Effector memory CD4-positive, alpha-beta T cell (primary cell): ENCODE measurements around the gene RBM26.

Source experiments
- DNase-seq, 3 donors: peaks; one replicate each; pipeline ENCODE4 v3.0.0-alpha.2; 2020
- H3K27ac ChIP-seq: 2 replicates; pipeline ENCODE4 v1.7.0; 2013; ENCODE audit warnings: mild to moderate bottlenecking, low read length, moderate library complexity; ENCODE audit not compliant: insufficient read depth, poor library complexity, severe bottlenecking
- H3K27me3 ChIP-seq: replicated peaks from 2 replicates; pipeline ENCODE4 v1.7.0; 2013; ENCODE audit warnings: mild to moderate bottlenecking, low read length; ENCODE audit not compliant: insufficient read depth, control insufficient read depth, poor library complexity, severe bottlenecking
- H3K36me3 ChIP-seq: 2 replicates; pipeline ENCODE4 v1.7.0; 2013; ENCODE audit warnings: mild to moderate bottlenecking, low read length, moderate library complexity; ENCODE audit not compliant: control insufficient read depth, insufficient read depth
- H3K4me1 ChIP-seq: 2 replicates; pipeline ENCODE4 v1.7.0; 2013; ENCODE audit warnings: low read length, mild to moderate bottlenecking; ENCODE audit not compliant: control insufficient read depth, insufficient read depth, poor library complexity, severe bottlenecking
- H3K4me3 ChIP-seq: 2 replicates; pipeline ENCODE4 v1.7.0; 2013; ENCODE audit warnings: low read length, low read depth, mild to moderate bottlenecking; ENCODE audit not compliant: insufficient read depth, poor library complexity, severe bottlenecking
- H3K9me3 ChIP-seq: 2 replicates; pipeline ENCODE4 v1.7.0; 2013; ENCODE audit warnings: mild to moderate bottlenecking, low read length, moderate library complexity; ENCODE audit not compliant: control insufficient read depth

Gene RBM26

GRCh38 chr13:79392882-79393563 lies 13.0 kb downstream of the RBM26 start:
- DNase-seq, result no peak
- H3K27ac ChIP-seq, result peak overlapping the region; percentile 65
- H3K4me1 ChIP-seq, result peaks cover 21% of the 10 kb centered on the region

DNA sequence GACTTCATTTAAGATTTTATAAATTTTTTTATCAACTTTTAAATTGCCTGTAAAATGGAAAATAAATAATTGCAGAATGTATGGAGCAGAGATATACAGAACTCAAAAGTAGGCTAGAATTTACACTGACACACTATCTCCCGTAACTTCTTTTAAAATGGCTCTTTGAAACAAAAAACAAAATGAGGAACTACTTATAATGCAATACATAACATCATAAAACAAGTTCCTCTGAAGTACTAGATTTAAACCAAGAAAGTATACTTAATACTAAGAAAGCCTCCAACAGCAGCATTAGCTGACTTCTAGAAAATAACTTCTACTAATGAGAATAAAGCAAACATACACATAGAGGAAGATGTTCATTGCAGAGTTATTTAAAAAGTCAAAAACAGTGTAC lies 17.0 kb downstream of the RBM26 start:
- Histone ChIP-seq H3K36me3 (no peaks in the 10 kb centered on the region), H3K27me3 (no peaks in the 10 kb centered on the region), H3K4me3 (no peak overlapping the region), H3K27ac (no peak overlapping the region), H3K4me1 (peaks cover 24% of the 10 kb centered on the region), H3K9me3 (no peaks in the 10 kb centered on the region)
- DNase-seq, result no peak

More at GRCh38 chr13:79392882-79393563, 13.0 kb downstream of the RBM26 start:
- H3K4me3 ChIP-seq, result peak overlapping the region; percentile 43
- no peaks in the 10 kb centered on the region for H3K9me3 ChIP-seq
- H3K36me3 ChIP-seq, result no peaks in the 10 kb centered on the region
- H3K27me3 ChIP-seq, result no peaks in the 10 kb centered on the region

DNA sequence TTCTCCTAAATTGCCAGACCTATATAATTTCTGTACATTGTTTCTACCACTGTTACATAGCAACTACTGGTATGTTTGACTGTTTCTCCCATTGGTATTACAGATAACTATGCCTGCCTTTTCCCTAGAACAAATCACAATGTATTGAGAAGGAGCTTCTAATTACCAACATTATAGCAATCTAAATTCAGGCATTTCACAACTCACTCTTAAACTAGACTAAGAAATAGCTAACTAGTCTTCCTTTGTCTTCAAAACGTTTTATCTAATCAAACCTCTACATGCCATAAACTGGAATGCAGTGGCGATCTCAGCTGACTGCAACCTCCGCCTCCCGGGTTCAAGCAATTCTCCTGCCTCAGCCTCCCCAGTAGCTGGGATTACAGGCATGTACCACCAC lies 18.2 kb downstream of the RBM26 start:
- Histone ChIP-seq H3K4me1 (peaks cover 12% of the 10 kb centered on the region), H3K27me3 (no peaks in the 10 kb centered on the region), H3K4me3 (no peak overlapping the region), H3K9me3 (no peaks in the 10 kb centered on the region), H3K27ac (no peak overlapping the region), H3K36me3 (no peaks in the 10 kb centered on the region)
- no peak for DNase-seq

- no peaks in the 10 kb centered on the region for H3K36me3 ChIP-seq
- H3K4me3 ChIP-seq, result no peak overlapping the region
- H3K27me3 ChIP-seq, result no peaks in the 10 kb centered on the region
- peaks cover 11% of the 10 kb centered on the region for H3K4me1 ChIP-seq
- H3K27ac ChIP-seq, result no peak overlapping the region
- DNase-seq, result no peak
- no peaks in the 10 kb centered on the region for H3K9me3 ChIP-seq
Measured at GRCh38 chr13:79386125-79386826, 19.8 kb downstream of the RBM26 start.

DNA sequence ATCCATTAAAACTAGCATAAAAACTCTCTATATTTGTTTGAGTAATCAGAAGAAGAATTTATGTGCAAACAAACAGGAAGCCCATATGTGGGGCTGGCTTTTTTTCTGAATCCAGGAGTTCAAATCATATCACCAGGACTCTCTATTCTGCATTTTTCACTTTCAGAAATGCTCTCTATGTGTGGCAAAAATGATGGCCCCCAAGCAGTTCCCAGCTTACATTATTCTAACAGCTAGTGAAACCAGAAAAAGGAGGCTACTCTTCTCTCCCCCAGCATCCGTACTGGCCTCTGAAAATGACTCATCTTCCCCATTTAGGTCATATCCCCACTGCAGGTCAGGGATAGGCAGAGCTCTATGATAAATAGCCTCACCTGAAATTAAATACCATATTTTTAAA lies 20.4 kb downstream of the RBM26 start:
- no peak for DNase-seq
- no peaks in the 10 kb centered on the region for H3K36me3 ChIP-seq

DNA sequence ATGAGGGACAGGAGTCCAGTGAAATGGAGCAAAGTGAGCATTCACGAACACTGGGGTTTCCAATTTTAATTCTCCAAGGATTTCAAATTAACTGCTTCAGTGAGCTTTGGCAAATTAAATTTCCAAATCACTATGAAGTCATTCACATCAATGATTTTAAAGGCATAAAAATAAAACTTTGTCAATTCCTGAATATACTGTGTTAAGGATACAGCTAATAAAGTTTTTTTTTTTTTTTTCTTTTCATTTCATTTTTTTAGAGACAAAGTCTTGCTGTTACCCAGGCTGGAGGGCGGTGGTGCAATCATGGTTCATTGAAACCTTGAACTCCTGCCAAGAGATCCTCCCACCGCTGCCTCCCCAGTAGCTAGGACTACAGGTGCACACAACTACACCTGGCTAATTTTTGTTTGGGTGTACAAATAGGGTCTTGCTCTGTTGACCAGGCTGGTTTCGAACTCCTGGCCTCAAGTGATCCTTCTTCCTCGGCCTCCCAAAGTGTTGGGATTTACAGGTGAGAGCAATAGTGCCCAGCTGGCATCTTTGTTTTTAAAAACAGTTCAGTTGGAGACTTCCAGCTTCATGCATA lies 21.9 kb downstream of the RBM26 start:
- no peaks in the 10 kb centered on the region for H3K27me3 ChIP-seq
- H3K4me3 ChIP-seq, result no peak overlapping the region
- no peaks in the 10 kb centered on the region for H3K9me3 ChIP-seq
- no peak overlapping the region for H3K27ac ChIP-seq
- no peaks in the 10 kb centered on the region for H3K36me3 ChIP-seq
- no peak for DNase-seq
- H3K4me1 ChIP-seq, result peaks cover 11% of the 10 kb centered on the region

More for the DNA sequence above, 20.4 kb downstream of the RBM26 start:
- Histone ChIP-seq H3K27ac (no peak overlapping the region), H3K4me3 (no peak overlapping the region), H3K27me3 (no peaks in the 10 kb centered on the region), H3K9me3 (no peaks in the 10 kb centered on the region), H3K4me1 (peaks cover 11% of the 10 kb centered on the region)

DNA sequence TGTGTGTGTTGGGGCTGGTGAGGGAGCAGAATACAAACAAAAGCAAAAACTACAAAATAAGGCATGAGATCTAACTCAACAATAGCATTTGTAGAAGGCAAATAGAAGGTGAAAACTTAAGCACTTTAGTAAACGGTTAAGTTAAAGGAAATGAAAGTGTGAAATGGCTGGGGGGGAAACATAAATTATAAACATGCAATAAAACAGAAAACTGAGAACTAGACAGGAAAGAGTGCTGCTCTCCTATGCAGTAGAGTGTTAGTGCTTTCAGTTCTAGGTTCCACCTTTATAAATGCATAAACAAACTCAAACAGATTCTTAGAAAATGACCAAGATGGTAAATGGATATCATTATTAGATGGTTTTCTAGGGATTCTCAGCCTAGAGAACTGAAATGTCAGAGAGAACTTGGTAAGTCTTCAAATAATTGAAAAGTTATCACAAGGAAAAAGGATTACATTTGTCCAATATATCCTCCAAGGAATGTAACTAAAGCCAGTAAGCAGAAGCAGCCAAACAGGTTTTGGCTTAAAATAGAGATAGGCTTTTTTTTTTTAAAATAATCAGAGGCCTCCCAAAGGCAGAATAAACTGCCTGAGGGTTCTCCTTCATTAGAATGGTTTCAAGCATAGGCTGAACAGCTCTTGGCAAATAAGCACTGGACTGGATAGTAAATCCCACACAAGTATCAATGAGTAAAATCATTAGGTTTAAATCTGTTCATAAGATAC lies 23.3 kb downstream of the RBM26 start:
- no peaks in the 10 kb centered on the region for H3K9me3 ChIP-seq
- peaks cover 11% of the 10 kb centered on the region for H3K4me1 ChIP-seq
- H3K4me3 ChIP-seq, result no peak overlapping the region
- peaks cover 4% of the 10 kb centered on the region for H3K36me3 ChIP-seq
- DNase-seq, result no peak
- H3K27me3 ChIP-seq, result no peaks in the 10 kb centered on the region
- H3K27ac ChIP-seq, result no peak overlapping the region

DNA sequence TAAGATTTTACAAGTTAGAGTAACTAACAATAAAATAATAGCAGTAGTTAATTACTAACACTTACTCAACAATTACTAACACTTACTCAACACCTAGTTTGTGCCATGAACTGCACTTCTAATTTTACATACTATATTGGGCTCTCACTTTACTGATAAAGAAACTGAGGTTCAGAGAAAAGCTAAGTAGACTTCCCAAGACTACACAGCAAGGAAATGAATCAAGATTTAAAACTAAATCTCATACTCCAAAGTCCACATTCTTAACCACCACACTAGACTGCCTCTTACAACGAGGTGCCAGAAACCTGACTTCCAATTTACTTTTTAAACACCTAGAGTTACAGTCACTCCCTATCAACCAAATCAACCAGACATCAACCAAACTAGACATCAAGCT lies 25.1 kb downstream of the RBM26 start:
- Histone ChIP-seq H3K4me1 (peaks cover 11% of the 10 kb centered on the region), H3K36me3 (peaks cover 18% of the 10 kb centered on the region), H3K27me3 (no peaks in the 10 kb centered on the region), H3K9me3 (no peaks in the 10 kb centered on the region), H3K27ac (no peak overlapping the region), H3K4me3 (no peak overlapping the region)
- DNase-seq, result no peak

DNA sequence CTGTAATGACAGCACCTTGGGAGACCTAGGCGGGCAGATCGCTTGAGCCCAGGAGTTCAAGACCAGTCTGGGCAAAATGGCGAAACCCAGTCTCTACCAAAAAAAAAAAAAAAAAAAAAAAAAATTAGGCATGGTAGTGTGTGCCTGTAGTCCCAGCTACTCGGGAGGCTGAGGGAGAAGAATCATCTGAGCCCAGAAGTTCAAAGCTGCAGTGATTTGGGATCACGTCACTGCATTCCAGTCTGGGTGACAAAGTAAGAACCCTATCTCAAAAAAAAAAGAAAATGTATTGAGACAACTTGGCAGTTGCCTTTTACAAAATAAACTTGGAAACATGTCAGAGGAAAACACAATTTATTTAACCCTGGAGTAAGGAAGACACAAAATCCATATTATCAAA lies 26.8 kb downstream of the RBM26 start:
- Histone ChIP-seq H3K4me1 (peaks cover under 1% of the 10 kb centered on the region), H3K4me3 (no peak overlapping the region), H3K27ac (no peak overlapping the region), H3K9me3 (no peaks in the 10 kb centered on the region), H3K36me3 (peaks cover 24% of the 10 kb centered on the region), H3K27me3 (no peaks in the 10 kb centered on the region)
- no peak for DNase-seq
